Measurements from ENCODE around the gene BTBD9. TPM values are rescaled to one million over a fixed set of nuclear protein-coding genes. Genes with fewer than 3 reads are reported as not detected.

BTBD9 gene
- total RNA-seq, 1 experiment from 2014 or later = 8.9 TPM

DNA sequence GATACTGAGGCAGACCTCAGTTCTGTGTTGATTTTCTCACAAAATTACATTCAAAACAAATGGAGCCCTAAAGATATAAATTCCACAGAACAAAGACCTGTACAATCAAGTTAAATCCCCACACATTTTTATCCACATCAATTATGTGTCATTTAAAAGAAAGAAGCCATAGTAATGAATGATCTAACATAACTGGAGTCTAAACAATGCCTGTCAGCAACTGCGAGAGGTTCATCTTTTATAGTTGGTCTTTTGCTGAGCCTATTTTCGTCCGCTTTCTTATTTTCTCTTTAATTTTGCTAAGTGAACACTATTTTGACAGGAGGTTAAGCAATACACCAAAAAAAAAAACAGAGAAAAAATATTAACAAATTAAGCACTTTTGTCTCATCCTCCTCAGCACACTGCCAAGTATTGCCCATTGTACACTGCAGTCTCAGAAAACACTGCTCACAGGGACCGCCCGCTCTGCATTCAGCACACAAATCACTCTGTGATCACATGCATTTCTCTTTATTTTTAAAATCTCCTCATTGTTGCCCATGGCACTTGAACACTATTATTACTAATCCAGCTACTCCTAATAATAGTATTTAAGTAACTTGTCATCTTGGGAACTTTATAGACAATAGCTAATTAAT lies 140.8 kb downstream of the BTBD9 start:
- no peaks in the 10 kb centered on the region for H3K9me3 Mint-ChIP-seq
- TF ChIP-seq CTCF (conservative IDR thresholded peaks at IDR 0.05) = no peak
- no peak overlapping the region for H2BK5ac ChIP-seq (ENCODE audit: insufficient read length, low read length)

More for the DNA sequence above, 140.8 kb downstream of the BTBD9 start:
- Histone ChIP-seq H3K14ac (ENCODE audit: insufficient read depth, low read length) (no peak overlapping the region), H3K79me1 (ENCODE audit: insufficient read depth, low read depth, low read length, poor library complexity, severe bottlenecking) (no peaks in the 10 kb centered on the region), H3T11ph (ENCODE audit: low read length) (no peak overlapping the region), H3K27ac (ENCODE audit: insufficient read length, low read depth, low read length) (no peak overlapping the region), H2AFZ (ENCODE audit: low read length) (no peak overlapping the region), H4K20me1 (ENCODE audit: control insufficient read depth, insufficient read depth, insufficient read length) (no peaks in the 10 kb centered on the region), H3K18ac (ENCODE audit: insufficient read length, low read depth, low read length) (no peak overlapping the region), H3K4me2 (ENCODE audit: insufficient read depth, insufficient read length, low read length) (no peak overlapping the region), H3K23ac (ENCODE audit: insufficient read length, low read depth, low read length) (no peak overlapping the region), H4K5ac (ENCODE audit: insufficient read length, low read depth, low read length) (no peak overlapping the region), H3K4ac (ENCODE audit: low read depth, low read length) (no peak overlapping the region), H3K27me3 (ENCODE audit: insufficient read depth, low read length) (no peaks in the 10 kb centered on the region), H2BK15ac (ENCODE audit: low read depth, low read length) (no peak overlapping the region), H2BK120ac (ENCODE audit: low read depth, low read length, poor library complexity, severe bottlenecking) (no peak overlapping the region), H3K9ac (ENCODE audit: extremely low read depth, insufficient read length, low read length) (no peak overlapping the region), H2AK5ac (ENCODE audit: insufficient read length, low read length) (no peak overlapping the region), H3K56ac (ENCODE audit: insufficient read length, low read depth, low read length) (no peak overlapping the region), H4K91ac (ENCODE audit: insufficient read length, low read depth, low read length) (no peak overlapping the region), H3K23me2 (ENCODE audit: insufficient read length, low read depth, low read length, poor library complexity, severe bottlenecking) (no peaks in the 10 kb centered on the region), H3K9me3 (ENCODE audit: control insufficient read depth, low read depth, low read length) (no peaks in the 10 kb centered on the region), H3K79me2 (ENCODE audit: insufficient read depth, low read length) (no peaks in the 10 kb centered on the region), H2BK20ac (ENCODE audit: low read depth, low read length, poor library complexity, severe bottlenecking) (no peak overlapping the region), H3K4me1 (ENCODE audit: insufficient read depth, low read length) (no peaks in the 10 kb centered on the region; the same call in 1 of the 2 replicates), H2BK12ac (ENCODE audit: insufficient read length, low read depth, low read length) (no peak overlapping the region), H4K8ac (replicated peaks; ENCODE audit: insufficient read length, low read depth, low read length) (no peak overlapping the region)
- H3K36me3 Mint-ChIP-seq (ENCODE audit: insufficient read depth in 1 of 3, low read depth in 3 of 3) = no peaks in the 10 kb centered on the region
- H3K27me3 Mint-ChIP-seq (ENCODE audit: low read depth) = no peaks in the 10 kb centered on the region
- no peak overlapping the region; a peak in 1 of 7 replicates for H3K27ac Mint-ChIP-seq
- WGBS (ENCODE audit: extremely low coverage, insufficient read length, low lambda C conversion rate) = no CpG with 5 or more reads among the region's 5 CpGs
- H3K4me3 Mint-ChIP-seq = no peak overlapping the region
- DNase-seq = no peak
- no peaks in the 10 kb centered on the region for H3K4me1 Mint-ChIP-seq

All from H9 (cell line).